HG02970 (cell line): ENCODE measurements around the gene RBMS1.
"Not testable (repeated sequence)": the region's sequence is repeated elsewhere in the genome, so short reads cannot be mapped to it uniquely, and the experiment has no call there.

Experiments used
- ATAC-seq: cut with Tn5 transposase; IDR thresholded peaks from one replicate; pipeline ENCODE4 v1.9.1; 2021; ENCODE audit warnings: mild to moderate bottlenecking, moderate library complexity, moderate number of reproducible peaks; ENCODE audit not compliant: unreplicated experiment, low FRiP score

Gene RBMS1

DNA sequence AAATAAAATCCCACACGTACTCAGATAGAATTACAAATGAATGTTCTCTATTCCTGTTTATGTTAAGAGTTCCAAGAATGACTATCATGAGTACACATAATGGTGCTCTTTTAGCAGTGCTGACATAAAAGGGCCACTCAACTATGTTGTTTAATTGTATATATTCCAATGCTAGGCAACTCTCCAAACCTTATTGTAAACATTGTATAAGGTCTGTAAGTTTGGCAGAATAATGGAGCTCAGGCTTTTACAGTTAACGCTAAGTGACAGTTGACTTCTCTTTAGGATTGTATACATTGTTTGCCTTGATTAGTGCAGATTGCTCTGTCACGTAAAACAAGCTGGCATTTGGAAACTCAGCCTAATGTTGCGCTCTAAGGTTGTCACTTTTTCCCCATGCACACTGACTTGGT, 20.8 kb downstream of the RBMS1 start:
- no peak for ATAC-seq

DNA sequence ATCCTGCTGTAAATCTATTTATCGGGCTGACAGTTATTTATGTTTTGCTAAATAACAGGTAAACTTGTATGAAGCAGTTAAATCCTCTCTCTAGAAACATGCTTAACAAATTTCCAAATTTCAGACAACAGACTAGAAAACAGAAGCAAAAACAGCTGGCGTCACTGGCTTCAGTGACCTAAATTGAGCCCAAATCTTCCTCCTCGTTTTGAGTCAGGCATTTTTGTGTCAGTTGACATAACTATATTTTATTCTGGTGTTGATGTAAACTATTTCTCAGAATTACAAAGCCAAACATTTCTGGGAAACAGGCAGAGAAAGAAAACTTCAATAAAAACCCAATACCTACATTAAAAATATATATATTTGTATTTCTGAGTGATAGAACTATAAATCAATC, 21.7 kb downstream of the RBMS1 start:
- ATAC-seq: no peak

DNA sequence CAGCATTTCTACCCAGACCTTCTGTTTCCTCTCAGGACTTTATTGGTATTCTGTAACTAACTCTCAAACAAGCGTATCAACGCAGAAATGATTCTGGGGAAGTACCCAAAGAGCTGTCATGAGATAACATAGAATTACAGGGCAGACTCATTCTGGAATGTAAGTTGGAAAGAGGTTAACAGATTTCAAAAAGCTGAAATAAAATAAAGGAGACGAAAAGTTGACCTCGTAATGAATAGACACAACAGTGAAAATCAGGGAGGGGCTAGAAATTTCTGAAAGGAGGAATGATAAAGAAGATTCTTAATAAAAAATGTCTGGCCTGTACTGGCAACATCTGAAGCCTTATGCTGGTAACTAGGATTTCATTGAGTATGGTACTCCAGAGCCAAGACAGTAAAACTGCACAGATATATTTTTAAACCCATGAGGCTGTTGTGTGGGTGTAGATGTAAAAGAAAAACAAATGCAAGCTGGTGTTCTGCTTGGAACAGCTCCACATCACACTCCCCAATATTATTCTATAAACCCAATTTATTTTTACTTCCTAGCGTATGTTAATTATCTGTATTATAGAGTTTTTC, 23.9 kb downstream of the RBMS1 start:
- no peak for ATAC-seq

DNA sequence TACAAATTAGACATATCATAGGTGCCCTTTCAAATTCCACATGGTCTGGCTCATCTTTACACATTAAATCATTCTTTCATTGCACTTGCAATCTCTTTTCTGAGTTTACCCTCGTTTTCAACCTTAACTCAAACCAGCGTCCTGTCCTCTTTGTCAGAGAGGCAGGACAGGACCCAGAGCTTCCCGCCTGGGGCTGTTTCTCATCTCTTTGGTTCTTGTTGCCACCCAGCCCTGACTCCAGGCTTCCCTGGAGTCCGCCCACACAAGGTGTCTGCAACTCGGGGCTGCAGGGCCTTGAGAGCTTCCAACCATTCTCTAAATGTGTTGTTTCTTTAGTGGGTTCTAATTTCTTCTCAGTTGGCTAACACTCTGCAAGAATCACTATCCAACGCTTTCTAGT, 24.4 kb downstream of the RBMS1 start:
- ATAC-seq: no peak

DNA sequence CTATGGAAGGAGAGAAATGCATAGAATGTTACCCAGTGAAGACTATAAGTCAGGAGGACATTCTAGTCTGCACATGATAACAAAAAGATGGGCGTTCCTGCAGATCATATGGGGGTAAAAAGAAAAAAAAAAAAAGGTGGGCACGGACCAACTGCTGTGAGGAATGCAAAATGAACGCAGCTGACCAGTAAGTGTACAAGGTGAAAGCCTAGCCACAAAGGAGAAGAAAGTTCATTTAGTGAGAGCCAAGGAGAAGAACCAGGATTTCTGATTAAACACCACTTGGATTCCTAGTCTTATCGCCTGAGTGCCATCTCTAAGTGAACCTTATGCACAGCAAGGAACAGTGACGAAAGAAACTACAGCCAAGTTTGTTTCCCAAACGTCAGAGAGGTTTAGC, 26.5 kb downstream of the RBMS1 start:
- no peak for ATAC-seq

DNA sequence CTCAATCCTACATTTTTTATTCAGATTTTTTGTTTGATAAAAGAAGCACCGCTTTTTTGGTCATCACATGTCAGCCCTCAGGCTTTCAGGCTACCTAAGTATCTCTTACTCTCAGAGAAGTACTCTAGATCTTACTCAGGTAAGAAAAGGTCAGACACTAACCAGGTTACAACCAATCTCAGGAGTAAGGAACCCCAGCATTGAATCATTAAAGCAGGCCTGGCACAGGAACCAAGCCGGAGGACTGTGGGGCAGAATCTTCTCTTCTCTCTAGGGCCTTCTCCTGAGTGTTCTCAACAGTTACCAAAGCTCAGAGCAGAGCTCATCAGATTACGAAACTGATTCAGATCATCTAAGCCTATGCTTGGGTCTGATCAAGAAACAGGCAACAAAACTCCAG, 28.2 kb downstream of the RBMS1 start:
- ATAC-seq: no peak

DNA sequence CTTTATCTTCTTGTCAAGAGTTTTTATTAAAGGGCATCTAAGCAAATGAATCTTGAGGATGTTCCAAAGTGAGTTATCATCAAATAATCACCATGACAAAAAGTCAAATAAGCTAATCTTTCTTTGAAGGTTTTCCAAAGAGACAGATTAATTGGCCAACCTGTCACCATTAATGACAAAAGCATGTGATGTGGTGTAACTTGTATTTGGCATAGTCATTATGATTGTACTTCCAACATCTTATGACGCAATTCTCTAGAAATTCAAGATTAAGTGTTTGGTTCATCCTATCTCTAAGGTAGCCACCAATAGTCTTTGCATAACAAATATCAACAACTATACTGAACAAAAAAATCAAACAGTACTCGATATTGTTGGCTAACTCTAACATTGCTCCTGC, 28.6 kb downstream of the RBMS1 start:
- no peak for ATAC-seq

DNA sequence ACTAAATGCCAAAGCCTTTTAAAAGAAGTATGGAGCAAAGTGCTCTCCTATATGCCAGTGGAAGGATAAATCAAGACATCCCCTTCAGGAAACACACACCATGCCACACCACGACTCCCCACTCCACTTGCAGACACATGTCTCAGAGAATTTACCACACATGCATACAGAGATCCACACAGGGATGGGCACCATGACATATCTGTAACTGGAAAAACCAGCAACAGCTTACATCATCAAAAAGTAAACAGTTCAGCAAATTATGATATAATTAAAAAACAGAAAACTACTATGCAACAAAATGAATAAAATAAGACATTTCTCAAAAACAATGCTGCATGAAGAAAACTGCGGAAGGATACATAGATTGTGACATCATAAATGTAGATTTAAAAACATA, 29.6 kb downstream of the RBMS1 start:
- no peak for ATAC-seq

DNA sequence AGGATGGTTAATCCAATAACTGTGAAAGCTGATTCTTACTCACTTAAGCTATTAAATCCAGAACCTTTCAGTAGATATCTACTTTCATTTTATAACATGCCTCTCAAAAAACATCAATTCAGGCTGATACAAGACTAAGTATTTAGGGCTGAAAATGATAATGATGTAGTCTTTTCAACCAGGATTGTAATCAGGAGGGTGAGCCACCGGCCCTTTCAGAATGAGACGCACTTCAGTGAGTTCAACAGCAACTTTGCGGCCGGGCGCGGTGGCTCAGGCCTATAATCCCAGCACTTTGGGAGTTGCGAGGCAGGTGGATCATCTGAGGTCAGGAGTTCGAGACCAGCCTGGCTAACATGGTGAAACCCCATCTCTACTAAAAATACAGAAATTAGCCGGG, 30.4 kb downstream of the RBMS1 start:
- no peak for ATAC-seq

DNA sequence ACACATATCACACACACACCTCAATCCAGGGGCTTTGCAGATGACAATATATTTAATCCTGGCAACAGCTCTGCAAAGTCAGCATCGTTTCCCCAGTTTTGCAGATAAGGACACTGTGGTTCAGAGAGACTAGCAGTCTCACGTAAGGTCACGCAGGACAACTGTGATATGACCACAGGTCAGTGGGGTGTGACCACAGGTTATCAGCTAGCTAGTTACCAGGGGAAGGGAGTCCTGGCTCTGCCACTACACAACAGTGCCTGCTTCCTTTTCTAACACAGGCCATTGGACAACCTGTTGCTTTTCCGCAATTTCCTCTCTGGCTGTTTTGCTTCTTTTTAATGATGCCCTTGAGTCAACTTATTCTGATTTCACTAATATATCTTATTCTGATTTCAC, 33.3 kb downstream of the RBMS1 start:
- no peak for ATAC-seq

DNA sequence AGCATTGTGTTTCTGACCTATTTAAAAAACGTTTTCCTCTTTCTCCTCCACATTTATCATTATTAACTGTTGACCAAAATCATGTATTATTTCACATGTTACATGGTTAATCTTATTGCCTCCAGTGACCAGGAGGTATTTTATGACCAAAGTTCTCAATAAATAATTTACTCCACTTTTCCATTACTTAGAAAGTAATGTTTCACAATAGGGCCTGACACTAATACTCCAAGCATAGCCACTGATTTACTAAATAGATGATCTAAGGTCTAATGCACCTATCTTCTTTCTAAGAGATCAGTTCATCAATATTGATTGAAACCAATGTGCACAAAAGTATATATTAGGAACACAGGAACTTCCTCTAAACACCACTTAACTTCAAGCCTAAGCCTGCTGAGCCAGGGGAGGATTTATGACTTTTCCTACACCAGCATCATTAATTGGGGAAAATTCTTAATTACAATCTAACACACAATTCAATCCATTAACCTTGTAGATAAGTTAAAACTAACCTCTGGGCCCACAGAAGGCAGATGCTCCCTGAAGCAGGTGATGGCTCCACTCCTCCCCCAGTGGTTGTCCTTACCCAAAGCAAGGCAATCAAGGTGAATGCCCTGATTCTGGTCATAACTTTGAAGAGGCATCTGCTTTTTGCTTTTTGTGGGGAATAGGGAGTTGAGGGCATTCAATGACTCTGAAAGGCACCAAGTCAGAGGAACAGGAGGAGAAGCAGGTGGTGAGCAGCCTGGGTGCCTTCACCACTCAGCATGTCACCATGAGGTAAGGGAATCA, 33.9 kb downstream of the RBMS1 start:
- ATAC-seq: no peak

DNA sequence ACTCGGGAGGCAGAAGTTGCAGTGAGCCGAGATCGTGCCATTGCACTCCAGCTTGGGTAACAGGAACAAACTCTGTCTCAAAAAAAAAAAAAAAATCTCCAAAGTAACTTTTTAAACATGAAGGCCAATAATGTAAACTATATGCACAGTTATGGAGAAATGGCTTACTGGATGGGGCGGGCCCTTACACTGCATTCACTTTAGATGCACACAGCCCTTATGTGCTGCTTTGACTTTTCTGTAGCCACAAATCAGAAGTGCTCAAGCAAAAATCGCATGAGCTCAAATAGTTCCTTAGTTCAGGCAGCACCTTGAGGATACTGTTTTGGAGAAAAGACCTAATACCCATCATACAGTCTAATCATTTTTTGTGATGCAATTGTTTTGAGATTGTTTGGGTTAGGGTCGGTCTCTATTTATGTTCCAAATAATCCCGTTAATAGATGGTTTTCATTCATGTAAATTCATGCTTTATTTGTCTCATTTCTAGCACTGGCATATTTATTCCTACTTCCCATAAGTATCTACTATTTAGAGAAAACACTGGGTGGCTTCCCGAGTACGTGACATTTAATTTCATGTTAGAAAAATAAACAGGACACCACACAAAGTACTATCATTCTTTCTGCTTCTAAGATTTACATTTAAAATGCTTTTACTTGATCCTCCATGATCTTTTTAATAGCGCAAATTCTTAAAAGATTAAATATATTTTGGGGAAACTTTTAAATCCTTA, 34.7 kb downstream of the RBMS1 start:
- no peak for ATAC-seq

DNA sequence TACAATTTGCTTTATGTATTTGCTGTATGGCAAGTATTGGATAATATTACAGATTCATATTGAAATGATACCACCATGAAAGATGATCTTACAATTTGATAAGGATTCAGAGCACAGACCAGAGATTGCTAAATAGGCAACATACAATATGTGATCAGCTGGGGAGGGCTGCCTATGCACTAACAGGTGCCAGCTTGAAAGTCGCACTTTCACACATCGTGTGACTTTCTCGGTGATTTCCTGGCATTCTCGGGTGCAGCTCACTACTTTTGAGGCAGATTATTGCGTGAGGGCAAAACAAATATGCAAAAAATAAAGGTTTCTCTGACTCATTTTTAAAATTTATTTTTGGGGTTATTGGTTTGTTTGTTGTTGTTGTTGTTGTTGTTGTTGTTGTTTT, 36.0 kb downstream of the RBMS1 start:
- no peak for ATAC-seq

DNA sequence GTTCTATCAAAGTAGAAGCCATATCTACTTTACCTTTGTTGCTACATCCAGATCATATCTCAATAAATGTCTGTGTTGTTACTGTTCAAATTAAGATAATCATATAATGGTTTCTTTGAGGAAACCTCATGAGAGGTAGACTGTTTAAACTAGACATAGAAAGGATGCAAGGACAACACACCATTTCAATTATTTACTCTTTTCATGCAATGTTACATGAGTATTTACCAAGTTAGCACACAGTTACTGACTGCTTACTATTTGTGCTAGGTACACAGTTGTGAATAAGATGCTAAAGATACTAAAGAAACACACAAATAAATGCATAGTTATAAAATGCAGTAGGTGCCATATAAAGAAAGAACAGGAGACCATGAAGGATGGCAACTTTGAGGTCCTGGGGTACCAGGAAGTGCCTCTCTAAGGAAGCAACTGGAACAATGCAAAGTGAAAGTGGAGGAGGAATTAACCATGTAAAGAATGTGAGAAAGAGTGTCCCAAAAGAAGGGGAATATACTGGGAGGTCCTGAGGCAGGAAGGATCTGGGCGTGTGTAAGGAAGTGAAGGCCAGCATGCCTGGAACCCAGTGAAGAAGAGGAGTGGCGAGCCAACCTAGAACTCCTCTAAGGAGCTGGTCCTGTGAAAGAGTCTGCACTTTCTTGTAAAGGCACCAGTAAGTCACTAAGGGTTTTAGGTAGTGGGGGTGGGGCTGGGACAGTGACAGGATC, 39.4 kb downstream of the RBMS1 start:
- no peak for ATAC-seq

DNA sequence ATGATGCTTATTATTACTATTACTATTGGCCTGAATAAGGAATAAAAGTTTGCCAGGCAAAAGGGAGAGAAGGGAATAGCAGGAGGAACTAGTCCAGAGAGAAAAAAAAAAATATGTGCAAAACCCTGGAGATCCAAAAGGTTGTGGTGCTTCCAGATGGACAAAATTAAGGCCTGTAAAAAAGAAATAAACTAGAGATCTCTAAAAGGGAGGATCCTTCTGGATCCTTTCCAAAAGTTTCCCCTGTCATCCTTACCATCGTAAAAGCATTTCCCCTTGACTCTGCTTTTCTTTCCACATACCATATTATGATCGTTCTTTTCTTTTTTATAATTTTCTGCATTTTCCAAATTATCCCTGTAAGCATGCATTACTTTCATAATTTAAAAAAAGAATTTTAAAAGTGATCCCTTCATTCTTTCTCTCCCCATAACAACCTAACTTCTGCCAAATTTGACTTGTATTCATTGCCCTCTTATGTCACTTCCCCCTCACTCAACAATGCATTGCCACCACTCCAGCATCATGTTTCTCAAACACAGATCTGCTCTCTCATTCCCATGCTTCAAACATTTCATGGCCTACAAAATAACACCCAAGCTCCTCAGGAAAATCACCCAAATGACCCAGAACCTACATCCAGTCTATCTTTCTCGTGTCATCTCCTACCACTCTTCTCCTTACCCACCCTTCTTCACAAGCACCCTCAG, 40.3 kb downstream of the RBMS1 start:
- ATAC-seq: no peak

DNA sequence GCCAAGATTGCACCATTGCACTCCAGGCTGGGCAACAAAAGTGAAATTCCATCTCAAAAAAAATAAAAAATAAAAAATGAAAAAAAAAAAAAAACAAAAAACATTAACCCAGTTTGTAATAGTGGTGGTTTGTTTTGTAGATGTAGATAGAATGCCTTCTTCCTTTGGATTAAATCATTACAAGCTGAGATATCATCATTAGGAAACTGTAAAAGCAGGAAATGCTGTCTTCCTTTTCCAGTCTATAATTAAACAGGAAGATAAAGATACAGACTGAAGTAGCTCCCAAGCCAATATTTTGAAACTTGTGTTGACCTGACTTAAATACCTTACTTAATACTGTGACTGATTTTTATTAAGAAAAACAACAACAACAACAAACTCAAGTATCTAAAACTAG, 43.1 kb downstream of the RBMS1 start:
- no peak for ATAC-seq

DNA sequence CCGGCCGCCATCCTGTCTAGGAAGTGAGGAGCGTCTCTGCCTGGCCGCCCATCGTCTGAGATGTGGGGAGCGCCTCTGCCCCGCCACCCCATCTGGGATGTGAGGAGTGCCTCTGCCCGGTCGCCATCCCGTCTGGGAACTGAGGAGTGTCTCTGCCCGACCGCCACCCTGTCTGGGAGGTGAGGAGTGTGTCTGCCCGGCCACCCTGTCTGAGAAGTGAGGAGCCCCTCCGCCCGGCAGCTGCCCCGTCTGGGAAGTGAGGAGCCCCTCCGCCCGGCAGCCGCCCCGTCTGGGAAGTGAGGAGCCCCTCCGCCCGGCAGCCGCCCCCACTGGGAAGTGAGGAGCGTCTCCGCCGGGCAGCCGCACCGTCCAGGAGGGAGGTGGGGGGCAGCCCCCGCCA, 44.8 kb downstream of the RBMS1 start:
- ATAC-seq: not testable (repeated sequence)

DNA sequence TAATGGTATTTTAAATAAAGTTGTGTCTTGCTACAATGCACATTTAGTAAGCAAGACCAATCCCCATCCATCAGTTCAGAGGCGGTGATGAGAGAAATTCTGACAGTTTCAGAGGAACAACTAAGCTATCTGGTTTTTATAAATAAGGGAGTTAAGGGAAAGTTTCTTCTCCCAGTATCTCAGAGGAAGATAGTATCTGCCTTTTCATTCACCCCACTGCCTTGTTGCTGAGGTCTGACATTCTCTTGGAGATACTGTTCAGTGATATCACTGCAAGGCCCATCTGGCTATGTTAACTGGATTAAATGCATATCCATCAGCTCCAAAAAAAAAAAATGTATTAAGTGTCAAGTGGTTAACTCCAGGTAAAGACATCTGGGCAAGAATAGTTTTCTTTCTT, 47.9 kb downstream of the RBMS1 start:
- no peak for ATAC-seq

DNA sequence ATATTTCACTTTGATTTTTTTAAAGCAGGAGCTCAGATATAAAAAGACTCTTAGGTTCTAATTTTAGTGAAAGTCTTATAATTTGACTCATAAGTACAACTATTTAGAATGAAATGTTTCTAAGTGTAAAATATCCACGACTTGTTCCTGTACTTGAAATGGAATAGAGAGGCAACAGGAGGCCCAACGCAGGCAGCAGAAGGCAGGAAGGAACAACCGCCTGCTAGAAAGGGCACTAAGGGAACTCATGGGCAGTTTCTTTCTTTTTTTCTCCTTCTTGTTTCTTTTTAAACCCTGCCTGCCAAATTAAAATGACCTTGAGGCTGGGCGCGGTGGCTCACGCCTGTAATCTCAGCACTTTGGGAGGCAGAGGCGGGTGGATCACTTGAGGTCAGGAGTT, 51.0 kb downstream of the RBMS1 start:
- ATAC-seq: no peak

DNA sequence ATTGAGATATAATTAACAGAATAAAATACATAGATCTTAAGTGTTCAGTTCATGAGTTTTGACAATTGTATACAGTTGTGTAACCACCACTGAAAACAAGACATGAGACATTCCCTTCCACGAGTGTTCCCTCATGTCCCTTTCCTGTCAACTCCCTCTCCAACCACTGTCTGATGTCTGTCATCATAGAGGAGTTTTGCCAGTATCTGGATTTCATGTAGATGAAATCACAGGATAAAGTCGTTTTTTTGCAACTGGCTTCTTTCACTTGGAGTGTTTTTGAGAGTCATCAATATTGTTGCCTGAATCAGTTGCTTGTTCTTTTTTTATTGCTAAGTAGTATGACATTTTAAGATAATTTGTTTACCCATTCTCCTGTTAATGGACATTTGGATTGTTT, 52.7 kb downstream of the RBMS1 start:
- ATAC-seq: no peak
